Lung (tissue), 12 donors: ENCODE data around the gene MT1H. TPM values are rescaled to one million over a fixed set of nuclear protein-coding genes. Genes with fewer than 3 reads are reported as not detected.

Experiments
- ATAC-seq: fragments of 200-7000 bp; cut with Tn5 transposase; one replicate; pipeline ENCODE4 v1.9.1; 2020; ENCODE audit warnings: moderate number of reproducible peaks; ENCODE audit not compliant: insufficient read depth, low FRiP score
- DNase-seq, 3 donors: peaks; one replicate each; pipeline ENCODE4 v3.0.0-alpha.2; 2013 to 2017
- H3K27ac ChIP-seq, 2 donors: one replicate each; pipeline ENCODE4 v1.5.1; 2013; ENCODE audit warnings: mild to moderate bottlenecking in 2 of 2, moderate library complexity in 2 of 2, control low read depth in 1 of 2, inconsistent platforms in 1 of 2, low read depth in 1 of 2, low read length in 1 of 2
- H3K27me3 ChIP-seq, 3 donors: one replicate each; pipeline ENCODE4 v1.5.1; 2013; ENCODE audit warnings: low read length in 2 of 3; ENCODE audit not compliant: control insufficient read depth in 3 of 3, insufficient read depth in 3 of 3
- H3K36me3 ChIP-seq, 4 donors: one replicate each; pipeline ENCODE4 v1.5.1; 2013; ENCODE audit warnings: low read length in 4 of 4, mild to moderate bottlenecking in 1 of 4, moderate library complexity in 1 of 4; ENCODE audit not compliant: control insufficient read depth in 4 of 4, insufficient read depth in 4 of 4
- H3K4me1 ChIP-seq, 5 donors: one replicate each; pipeline ENCODE4 v1.5.1; 2013; ENCODE audit warnings: low read length in 5 of 5, mild to moderate bottlenecking in 2 of 5, moderate library complexity in 1 of 5; ENCODE audit not compliant: control insufficient read depth in 5 of 5, insufficient read depth in 5 of 5
- H3K4me3 ChIP-seq: one replicate; pipeline ENCODE4 v1.5.1; 2013; ENCODE audit warnings: mild to moderate bottlenecking, control low read depth, moderate library complexity
- H3K9ac ChIP-seq, 2 donors: one replicate each; pipeline ENCODE4 v1.5.1; 2013; ENCODE audit warnings: low read length in 2 of 2, control low read depth in 1 of 2; ENCODE audit not compliant: insufficient read depth in 1 of 2
- H3K9me3 ChIP-seq, 4 donors: one replicate each; pipeline ENCODE4 v1.5.1; 2013; ENCODE audit warnings: low read length in 3 of 4, mild to moderate bottlenecking in 1 of 4, moderate library complexity in 1 of 4; ENCODE audit not compliant: control insufficient read depth in 4 of 4, insufficient read depth in 3 of 4
- CTCF ChIP-seq: IDR thresholded peaks from 2 replicates; pipeline ENCODE4 v1.5.1; 2012; ENCODE audit warnings: mild to moderate bottlenecking; ENCODE audit errors: control extremely low read depth, extremely low read depth
- WGBS, 2 donors: extraction: QIAGEN DNeasy Blood & Tissue Kit; methylation state at CpG; one replicate each; pipeline ENCODE4 v1.1.7; 2013; 5-methylcytosine and 5-hydroxymethylcytosine counted together
- polyA plus RNA-seq, 2 donors: library from polyadenylated mRNA; stranded (reverse); fragments of 200-250 nt; gene quantifications; one replicate each; pipeline ENCODE4 v1.2.1, GENCODE V29; 2013
- total RNA-seq, 2 donors: library from RNA; depleted of rRNA in 1 of 2; stranded (reverse); fragments of >200 nt in 1 of 2; gene quantifications; one replicate each; pipeline ENCODE4 v1.2.1, GENCODE V29; 2014 to 2021
- donor health status: control.
- donor health status: control.
- donor health status: Bipolar disorder and iron deficiency.
- donor health status: healthy.
- donor health status: DM: yes; HTN: yes; CAD: no.

Gene MT1H
- total and polyA plus RNA-seq, 4 donors, result 1.9 to 10.3 (median 4.4) TPM; not detected in 1

- H3K9me3 ChIP-seq, result no peaks in the 10 kb centered on the region
- H3K36me3 ChIP-seq, result peaks cover 0 to 2% (median 0%) of the 10 kb centered on the region in 4 donors
- peaks cover 0 to 15% (median 2%) of the 10 kb centered on the region in 5 donors for H3K4me1 ChIP-seq
- 80 to 94% methylated on average over 4 of the region's 4 CpGs for WGBS, 2 donors
- no peak overlapping the region for H3K27ac ChIP-seq
- H3K9ac ChIP-seq, result no peak overlapping the region
- no peaks in the 10 kb centered on the region for H3K27me3 ChIP-seq
- DNase-seq (no peak), ATAC-seq (no peak)
- no peak overlapping the region for H3K4me3 ChIP-seq
- TF ChIP-seq CTCF, result no peak
These were observed 14.8 kb downstream of the MT1H start for GRCh38 chr16:56684256-56684925.

- Histone ChIP-seq H3K27me3 (no peaks in the 10 kb centered on the region), H3K4me1 (peaks cover 0 to 15% (median 2%) of the 10 kb centered on the region in 5 donors), H3K9me3 (no peaks in the 10 kb centered on the region), H3K36me3 (peaks cover 0 to 2% (median 0%) of the 10 kb centered on the region in 4 donors), H3K4me3 (no peak overlapping the region), H3K9ac (no peak overlapping the region), H3K27ac (no peak overlapping the region)
- WGBS, 2 donors, result 89 to 90% methylated on average over 4 of the region's 4 CpGs
- TF ChIP-seq CTCF, result no peak
- DNase-seq, result no peak
- ATAC-seq, result no peak
These were observed 15.4 kb downstream of the MT1H start for GRCh38 chr16:56684926-56685590.

- H3K27ac ChIP-seq, result no peak overlapping the region
- no peak for TF ChIP-seq CTCF
- WGBS, 2 donors, result 97% methylated on average over 7 of the region's 7 CpGs
These were observed 17.1 kb downstream of the MT1H start for GRCh38 chr16:56686758-56687157.

More at GRCh38 chr16:56686758-56687157, 17.1 kb downstream of the MT1H start:
- no peak for ATAC-seq
- H3K4me3 ChIP-seq, result no peak overlapping the region
- no peak overlapping the region for H3K9ac ChIP-seq
- no peak for DNase-seq
- H3K36me3 ChIP-seq, result peaks cover 0 to 2% (median 0%) of the 10 kb centered on the region in 4 donors
- H3K27me3 ChIP-seq, result no peaks in the 10 kb centered on the region
- peaks cover 0 to 15% (median 2%) of the 10 kb centered on the region in 5 donors for H3K4me1 ChIP-seq
- H3K9me3 ChIP-seq, result no peaks in the 10 kb centered on the region
